Posterior cingulate gyrus (tissue), 11 donors: ENCODE data around the gene CITED1.

Experiments used
- DNase-seq, 10 donors: peaks; one replicate each; pipeline versions ENCODE4 v3.0.0 to v3.0.0-alpha.2; 2020 to 2021; ENCODE audit warnings: mixed read lengths in 3 of 10
- intact Hi-C: fragments of 100-400 bp; cut with DNase I; formaldehyde crosslinking; loops from one replicate; pipeline ENCODE4 v1.15.1; 2023

Gene CITED1

GRCh38 chrX:72273718-72274117 is 32.0 kb downstream of the CITED1 start:
- intact Hi-C loops, result no loop called here
- DNase-seq, result no peak

- no peak for DNase-seq
- intact Hi-C loops, result no loop called here
Measured at GRCh38 chrX:72272868-72273267, 32.8 kb downstream of the CITED1 start.

GRCh38 chrX:72271812-72272211 is 33.9 kb downstream of the CITED1 start:
- intact Hi-C loops, result no loop called here
- no peak for DNase-seq

GRCh38 chrX:72271091-72271788 is 34.5 kb downstream of the CITED1 start:
- DNase-seq, result no peak
- intact Hi-C loops, result no loop called here

- intact Hi-C loops, result no loop called here
Measured at GRCh38 chrX:72270316-72270866, 35.3 kb downstream of the CITED1 start.

GRCh38 chrX:72269671-72270251 is 36.0 kb downstream of the CITED1 start:
- no peak for DNase-seq
- intact Hi-C loops, result no loop called here

More at GRCh38 chrX:72270316-72270866, 35.3 kb downstream of the CITED1 start:
- no peak for DNase-seq

GRCh38 chrX:72268597-72269365 is 36.9 kb downstream of the CITED1 start:
- intact Hi-C loops, result no loop called here
- DNase-seq, result no peak

GRCh38 chrX:72265263-72265662 is 40.5 kb downstream of the CITED1 start:
- no peak for DNase-seq
- intact Hi-C loops, result no loop called here

GRCh38 chrX:72262077-72262476 is 43.6 kb downstream of the CITED1 start:
- intact Hi-C loops, result no loop called here
- no peak for DNase-seq

GRCh38 chrX:72260448-72260847 is 45.3 kb downstream of the CITED1 start:
- no peak for DNase-seq
- intact Hi-C loops, result no loop called here

GRCh38 chrX:72258174-72258573 is 47.5 kb downstream of the CITED1 start:
- intact Hi-C loops, result no loop called here
- DNase-seq, result no peak

GRCh38 chrX:72255864-72256263 is 49.9 kb downstream of the CITED1 start:
- intact Hi-C loops, result no loop called here
- no peak for DNase-seq

GRCh38 chrX:72255445-72255844 is 50.3 kb downstream of the CITED1 start:
- peak in 7 of 10 donors; percentile 23 to 91 (median 45) for DNase-seq
- intact Hi-C loops, result no loop called here

- intact Hi-C loops, result no loop called here
- DNase-seq, result peak in 1 of 10 donors; percentile 37
Measured at GRCh38 chrX:72254816-72255215, 50.9 kb downstream of the CITED1 start.

- DNase-seq, result no peak
- intact Hi-C loops, result no loop called here
Measured at GRCh38 chrX:72253686-72254085, 52.0 kb downstream of the CITED1 start.
